ENCODE data around the gene SLC30A7.

- TF ChIP-seq CTCF (IDR thresholded peaks at IDR 0.05; ENCODE audit: low read depth, low read length) (no peak), EZH2phosphoT487 (IDR thresholded peaks at IDR 0.05; ENCODE audit: low read depth) (no peak)
Observed at GRCh38 chr1:100874433-100874832, 21.5 kb upstream of the SLC30A7 start.
